WTC11 (cell line): ENCODE results near the gene SLC22A31. TPM values are rescaled to one million over a fixed set of nuclear protein-coding genes. Genes with fewer than 3 reads are reported as not detected.

ENCODE experiments used
- ATAC-seq: fragments of 200-7000 bp; cut with Tn5 transposase; 2 replicates; pipeline ENCODE4 v1.10.0; 2021; ENCODE audit warnings: mild to moderate bottlenecking, moderate library complexity
- CTCF ChIA-PET: fragments of 300-600 bp; sonication (Branson Sonifier 250); formaldehyde crosslinking; loops from one replicate; lab custom pipeline; 2021; ENCODE audit warnings: antibody characterized with exemption; lab: Charles Lee
- POLR2A ChIA-PET: fragments of 350-600 bp; sonication (Branson Sonifier 250); formaldehyde crosslinking; loops from one replicate; lab custom pipeline; 2021; ENCODE audit warnings: antibody characterized with exemption; lab: Charles Lee
- DNase-seq: peaks from one replicate; pipeline ENCODE4 v3.0.0; 2021; ENCODE audit warnings: low spot score
- H3K27ac Mint-ChIP-seq: 2 replicates; pipeline ENCODE4 v1.8.0; 2021; ENCODE audit warnings: mixed read lengths
- H3K27me3 Mint-ChIP-seq: 2 replicates; pipeline ENCODE4 v1.8.0; 2021; ENCODE audit warnings: low read depth, mild to moderate bottlenecking, moderate library complexity, mixed read lengths
- H3K36me3 Mint-ChIP-seq: 2 replicates; pipeline ENCODE4 v1.8.0; 2021; ENCODE audit warnings: mixed read lengths
- H3K4me1 Mint-ChIP-seq: 2 replicates; pipeline ENCODE4 v1.8.0; 2022; ENCODE audit warnings: mixed read lengths
- H3K4me3 Mint-ChIP-seq: 2 replicates; pipeline ENCODE4 v1.8.0; 2021; ENCODE audit warnings: mild to moderate bottlenecking, moderate library complexity, mixed read lengths
- H3K9me3 Mint-ChIP-seq: 2 replicates; pipeline ENCODE4 v1.8.0; 2021; ENCODE audit warnings: mixed read lengths
- CBFB ChIP-seq: sonication (generic); formaldehyde crosslinking; IDR thresholded peaks from 2 replicates; pipeline ENCODE4 v1.8.1; 2022; ENCODE audit warnings: mild to moderate bottlenecking, low read depth, missing genetic modification reagents
- CREM ChIP-seq: sonication (generic); formaldehyde crosslinking; IDR thresholded peaks from 2 replicates; pipeline ENCODE4 v1.8.1; 2022; ENCODE audit warnings: mild to moderate bottlenecking, missing genetic modification reagents, moderate library complexity
- HMGA2 ChIP-seq: fragments of 250-450 bp; sonication (Bioruptor Pico); IDR thresholded peaks from 2 replicates; pipeline ENCODE4 v1.4.0; 2021; ENCODE audit warnings: mild to moderate bottlenecking, moderate library complexity
- JAZF1 ChIP-seq: fragments of 250-450 bp; sonication (Bioruptor Pico); IDR thresholded peaks from 2 replicates; pipeline ENCODE4 v1.9.0; 2021; ENCODE audit warnings: moderate library complexity, mild to moderate bottlenecking, inconsistent platforms
- JUN ChIP-seq: sonication (generic); formaldehyde crosslinking; IDR thresholded peaks from 2 replicates; pipeline ENCODE4 v1.8.0; 2023; ENCODE audit warnings: mild to moderate bottlenecking, missing genetic modification reagents
- RORB ChIP-seq: fragments of 250-450 bp; sonication (Bioruptor Pico); IDR thresholded peaks from 2 replicates; pipeline ENCODE4 v1.9.0; 2021; ENCODE audit warnings: mild to moderate bottlenecking
- SP1 ChIP-seq: sonication (generic); formaldehyde crosslinking; conservative IDR thresholded peaks from 2 replicates; pipeline ENCODE4 v1.8.1; 2022; ENCODE audit warnings: missing genetic modification reagents
- TP53 ChIP-seq: sonication (generic); formaldehyde crosslinking; IDR thresholded peaks from 2 replicates; pipeline ENCODE4 v1.8.1; 2023; ENCODE audit warnings: mild to moderate bottlenecking, missing genetic modification reagents
- ZNF232 ChIP-seq: sonication (generic); formaldehyde crosslinking; IDR thresholded peaks from 2 replicates; pipeline ENCODE4 v1.8.0; 2022; ENCODE audit warnings: mild to moderate bottlenecking, missing genetic modification reagents
- ZNF396 ChIP-seq: fragments of 250-450 bp; sonication (Bioruptor Pico); IDR thresholded peaks from 2 replicates; pipeline ENCODE4 v1.8.0; 2021; ENCODE audit warnings: mild to moderate bottlenecking, moderate library complexity, borderline replicate concordance
- ZNF671 ChIP-seq: fragments of 250-450 bp; sonication (Bioruptor Pico); IDR thresholded peaks from 2 replicates; pipeline ENCODE4 v1.8.0; 2021; ENCODE audit warnings: mild to moderate bottlenecking
- total RNA-seq: library from RNA; stranded (reverse); gene quantifications from 3 replicates; pipeline ENCODE4 v1.2.3, GENCODE V29; 2021
- TF ChIP-seq, protein P1 (sequence below): sonication (generic); formaldehyde crosslinking; IDR thresholded peaks from 2 replicates; pipeline ENCODE4 v1.8.1; 2022; ENCODE audit warnings: low read depth, missing genetic modification reagents, borderline replicate concordance
- TF ChIP-seq, protein P2 (sequence below): fragments of 250-450 bp; sonication (Bioruptor Pico); IDR thresholded peaks from 2 replicates; pipeline ENCODE4 v2.1.2; 2022; ENCODE audit warnings: mild to moderate bottlenecking, moderate library complexity
- TF ChIP-seq, protein P3 (sequence below): fragments of 250-450 bp; sonication (Bioruptor Pico); IDR thresholded peaks from 2 replicates; pipeline ENCODE4 v1.8.0; 2021; ENCODE audit warnings: mild to moderate bottlenecking
- TF ChIP-seq, protein P4 (sequence below): sonication (generic); formaldehyde crosslinking; IDR thresholded peaks from 2 replicates; pipeline ENCODE4 v1.8.0; 2023; ENCODE audit warnings: mild to moderate bottlenecking, missing genetic modification reagents
- TF ChIP-seq, protein P5 (sequence below): sonication (generic); formaldehyde crosslinking; IDR thresholded peaks from 2 replicates; pipeline ENCODE4 v1.8.1; 2023; ENCODE audit warnings: mild to moderate bottlenecking, missing genetic modification reagents, moderate library complexity
- TF ChIP-seq, protein P6 (sequence below): fragments of 250-450 bp; sonication (Bioruptor Pico); IDR thresholded peaks from 2 replicates; pipeline ENCODE4 v1.9.0; 2021; ENCODE audit warnings: mild to moderate bottlenecking
- TF ChIP-seq, protein P7 (sequence below): fragments of 250-450 bp; sonication (Bioruptor Pico); IDR thresholded peaks from 2 replicates; pipeline ENCODE4 v1.9.0; 2021; ENCODE audit warnings: moderate library complexity, mild to moderate bottlenecking, inconsistent platforms, borderline replicate concordance

Gene SLC22A31
- total RNA-seq, 1 experiment from 2014 or later = 12.1 TPM

DNA sequence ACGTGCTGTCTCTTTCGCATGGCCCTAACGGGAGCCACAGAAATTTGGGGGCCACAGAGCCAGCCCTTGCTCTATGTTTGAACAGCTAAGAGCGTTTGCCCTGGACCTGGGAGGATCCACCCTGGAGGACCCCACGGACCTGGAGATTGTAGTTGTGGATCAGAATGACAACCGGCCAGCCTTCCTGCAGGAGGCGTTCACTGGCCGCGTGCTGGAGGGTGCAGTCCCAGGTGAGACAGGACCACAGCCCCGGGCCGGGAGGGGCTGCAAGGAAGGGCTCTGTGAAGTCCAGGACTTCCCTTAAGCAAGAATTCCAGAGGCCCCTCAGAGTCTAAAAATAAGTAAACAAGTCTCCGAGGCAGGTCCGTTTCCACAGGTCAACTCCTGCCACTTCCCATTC, 16.9 kb downstream of the SLC22A31 start (continued):
- TF ChIP-seq, protein P1, sequence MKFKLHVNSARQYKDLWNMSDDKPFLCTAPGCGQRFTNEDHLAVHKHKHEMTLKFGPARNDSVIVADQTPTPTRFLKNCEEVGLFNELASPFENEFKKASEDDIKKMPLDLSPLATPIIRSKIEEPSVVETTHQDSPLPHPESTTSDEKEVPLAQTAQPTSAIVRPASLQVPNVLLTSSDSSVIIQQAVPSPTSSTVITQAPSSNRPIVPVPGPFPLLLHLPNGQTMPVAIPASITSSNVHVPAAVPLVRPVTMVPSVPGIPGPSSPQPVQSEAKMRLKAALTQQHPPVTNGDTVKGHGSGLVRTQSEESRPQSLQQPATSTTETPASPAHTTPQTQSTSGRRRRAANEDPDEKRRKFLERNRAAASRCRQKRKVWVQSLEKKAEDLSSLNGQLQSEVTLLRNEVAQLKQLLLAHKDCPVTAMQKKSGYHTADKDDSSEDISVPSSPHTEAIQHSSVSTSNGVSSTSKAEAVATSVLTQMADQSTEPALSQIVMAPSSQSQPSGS = no peak
- TF ChIP-seq ZNF396 (CRISPR knock-in tag) = no peak
- TF ChIP-seq SP1 = no peak
- TF ChIP-seq JAZF1 (CRISPR knock-in tag) = no peak
- TF ChIP-seq, protein P2, sequence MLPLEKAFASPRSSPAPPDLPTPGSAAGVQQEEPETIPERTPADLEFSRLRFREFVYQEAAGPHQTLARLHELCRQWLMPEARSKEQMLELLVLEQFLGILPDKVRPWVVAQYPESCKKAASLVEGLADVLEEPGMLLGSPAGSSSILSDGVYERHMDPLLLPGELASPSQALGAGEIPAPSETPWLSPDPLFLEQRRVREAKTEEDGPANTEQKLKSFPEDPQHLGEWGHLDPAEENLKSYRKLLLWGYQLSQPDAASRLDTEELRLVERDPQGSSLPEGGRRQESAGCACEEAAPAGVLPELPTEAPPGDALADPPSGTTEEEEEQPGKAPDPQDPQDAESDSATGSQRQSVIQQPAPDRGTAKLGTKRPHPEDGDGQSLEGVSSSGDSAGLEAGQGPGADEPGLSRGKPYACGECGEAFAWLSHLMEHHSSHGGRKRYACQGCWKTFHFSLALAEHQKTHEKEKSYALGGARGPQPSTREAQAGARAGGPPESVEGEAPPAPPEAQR (CRISPR knock-in tag) = no peak
- TF ChIP-seq, protein P3, sequence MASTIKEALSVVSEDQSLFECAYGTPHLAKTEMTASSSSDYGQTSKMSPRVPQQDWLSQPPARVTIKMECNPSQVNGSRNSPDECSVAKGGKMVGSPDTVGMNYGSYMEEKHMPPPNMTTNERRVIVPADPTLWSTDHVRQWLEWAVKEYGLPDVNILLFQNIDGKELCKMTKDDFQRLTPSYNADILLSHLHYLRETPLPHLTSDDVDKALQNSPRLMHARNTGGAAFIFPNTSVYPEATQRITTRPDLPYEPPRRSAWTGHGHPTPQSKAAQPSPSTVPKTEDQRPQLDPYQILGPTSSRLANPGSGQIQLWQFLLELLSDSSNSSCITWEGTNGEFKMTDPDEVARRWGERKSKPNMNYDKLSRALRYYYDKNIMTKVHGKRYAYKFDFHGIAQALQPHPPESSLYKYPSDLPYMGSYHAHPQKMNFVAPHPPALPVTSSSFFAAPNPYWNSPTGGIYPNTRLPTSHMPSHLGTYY = no peak
- TF ChIP-seq CREM (CRISPR knock-in tag) = no peak
- TF ChIP-seq ZNF671 (CRISPR knock-in tag) = no peak
- TF ChIP-seq, protein P4, sequence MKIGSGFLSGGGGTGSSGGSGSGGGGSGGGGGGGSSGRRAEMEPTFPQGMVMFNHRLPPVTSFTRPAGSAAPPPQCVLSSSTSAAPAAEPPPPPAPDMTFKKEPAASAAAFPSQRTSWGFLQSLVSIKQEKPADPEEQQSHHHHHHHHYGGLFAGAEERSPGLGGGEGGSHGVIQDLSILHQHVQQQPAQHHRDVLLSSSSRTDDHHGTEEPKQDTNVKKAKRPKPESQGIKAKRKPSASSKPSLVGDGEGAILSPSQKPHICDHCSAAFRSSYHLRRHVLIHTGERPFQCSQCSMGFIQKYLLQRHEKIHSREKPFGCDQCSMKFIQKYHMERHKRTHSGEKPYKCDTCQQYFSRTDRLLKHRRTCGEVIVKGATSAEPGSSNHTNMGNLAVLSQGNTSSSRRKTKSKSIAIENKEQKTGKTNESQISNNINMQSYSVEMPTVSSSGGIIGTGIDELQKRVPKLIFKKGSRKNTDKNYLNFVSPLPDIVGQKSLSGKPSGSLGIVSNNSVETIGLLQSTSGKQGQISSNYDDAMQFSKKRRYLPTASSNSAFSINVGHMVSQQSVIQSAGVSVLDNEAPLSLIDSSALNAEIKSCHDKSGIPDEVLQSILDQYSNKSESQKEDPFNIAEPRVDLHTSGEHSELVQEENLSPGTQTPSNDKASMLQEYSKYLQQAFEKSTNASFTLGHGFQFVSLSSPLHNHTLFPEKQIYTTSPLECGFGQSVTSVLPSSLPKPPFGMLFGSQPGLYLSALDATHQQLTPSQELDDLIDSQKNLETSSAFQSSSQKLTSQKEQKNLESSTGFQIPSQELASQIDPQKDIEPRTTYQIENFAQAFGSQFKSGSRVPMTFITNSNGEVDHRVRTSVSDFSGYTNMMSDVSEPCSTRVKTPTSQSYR = no peak
- TF ChIP-seq TP53 (CRISPR knock-in tag) = no peak
- no peak for TF ChIP-seq ZNF232 (CRISPR knock-in tag)
- TF ChIP-seq, protein P5, sequence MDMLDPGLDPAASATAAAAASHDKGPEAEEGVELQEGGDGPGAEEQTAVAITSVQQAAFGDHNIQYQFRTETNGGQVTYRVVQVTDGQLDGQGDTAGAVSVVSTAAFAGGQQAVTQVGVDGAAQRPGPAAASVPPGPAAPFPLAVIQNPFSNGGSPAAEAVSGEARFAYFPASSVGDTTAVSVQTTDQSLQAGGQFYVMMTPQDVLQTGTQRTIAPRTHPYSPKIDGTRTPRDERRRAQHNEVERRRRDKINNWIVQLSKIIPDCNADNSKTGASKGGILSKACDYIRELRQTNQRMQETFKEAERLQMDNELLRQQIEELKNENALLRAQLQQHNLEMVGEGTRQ (CRISPR knock-in tag) = no peak
- TF ChIP-seq, protein P6, sequence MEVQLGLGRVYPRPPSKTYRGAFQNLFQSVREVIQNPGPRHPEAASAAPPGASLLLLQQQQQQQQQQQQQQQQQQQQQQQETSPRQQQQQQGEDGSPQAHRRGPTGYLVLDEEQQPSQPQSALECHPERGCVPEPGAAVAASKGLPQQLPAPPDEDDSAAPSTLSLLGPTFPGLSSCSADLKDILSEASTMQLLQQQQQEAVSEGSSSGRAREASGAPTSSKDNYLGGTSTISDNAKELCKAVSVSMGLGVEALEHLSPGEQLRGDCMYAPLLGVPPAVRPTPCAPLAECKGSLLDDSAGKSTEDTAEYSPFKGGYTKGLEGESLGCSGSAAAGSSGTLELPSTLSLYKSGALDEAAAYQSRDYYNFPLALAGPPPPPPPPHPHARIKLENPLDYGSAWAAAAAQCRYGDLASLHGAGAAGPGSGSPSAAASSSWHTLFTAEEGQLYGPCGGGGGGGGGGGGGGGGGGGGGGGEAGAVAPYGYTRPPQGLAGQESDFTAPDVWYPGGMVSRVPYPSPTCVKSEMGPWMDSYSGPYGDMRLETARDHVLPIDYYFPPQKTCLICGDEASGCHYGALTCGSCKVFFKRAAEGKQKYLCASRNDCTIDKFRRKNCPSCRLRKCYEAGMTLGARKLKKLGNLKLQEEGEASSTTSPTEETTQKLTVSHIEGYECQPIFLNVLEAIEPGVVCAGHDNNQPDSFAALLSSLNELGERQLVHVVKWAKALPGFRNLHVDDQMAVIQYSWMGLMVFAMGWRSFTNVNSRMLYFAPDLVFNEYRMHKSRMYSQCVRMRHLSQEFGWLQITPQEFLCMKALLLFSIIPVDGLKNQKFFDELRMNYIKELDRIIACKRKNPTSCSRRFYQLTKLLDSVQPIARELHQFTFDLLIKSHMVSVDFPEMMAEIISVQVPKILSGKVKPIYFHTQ = no peak

DNA sequence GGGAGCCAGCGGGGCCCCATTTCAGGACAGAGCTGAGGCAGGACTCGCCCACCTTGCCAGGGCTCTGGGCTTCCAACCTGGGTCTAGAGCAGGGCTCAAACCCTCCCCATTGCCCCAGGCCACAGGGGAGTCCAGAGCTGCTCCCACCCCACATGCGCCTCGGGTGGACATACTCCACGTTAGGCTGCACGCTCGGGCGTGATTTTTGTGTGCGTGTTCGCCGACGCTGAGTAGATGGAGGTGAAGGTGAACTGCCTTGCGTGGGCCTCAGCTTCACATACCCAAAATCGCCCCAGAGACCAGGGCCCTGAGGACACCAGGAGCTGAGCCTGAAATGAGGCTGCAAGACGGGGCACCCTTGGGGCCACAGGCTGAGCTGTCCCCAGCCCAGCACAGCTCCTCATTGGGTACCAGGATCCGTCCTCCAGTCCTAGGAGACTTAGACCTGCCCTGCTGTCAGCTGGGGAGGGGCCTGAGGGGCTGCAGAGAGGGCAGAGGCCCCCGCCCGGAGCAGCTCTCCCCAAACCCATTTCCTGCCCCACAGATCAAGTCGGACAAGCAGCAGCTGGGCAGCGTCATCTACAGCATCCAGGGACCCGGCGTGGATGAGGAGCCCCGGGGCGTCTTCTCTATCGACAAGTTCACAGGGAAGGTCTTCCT, 20.6 kb downstream of the SLC22A31 start:
- ChIA-PET CTCF (interaction anchor here (1.6 kb wide), 1 partner anchor 8 kb away, joined by 3 read pairs; the partner anchor contains the start of gene CDH15), POLR2A (interaction anchor here (0.7 kb wide), 1 partner anchor 120 kb away, joined by 3 read pairs; no protein-coding TSS in a partner anchor)
- no peak overlapping the region for H3K27ac Mint-ChIP-seq
- TF ChIP-seq JUN (no peak), CBFB (no peak), HMGA2 (CRISPR knock-in tag) (no peak), RORB (CRISPR knock-in tag) (no peak)
- TF ChIP-seq, protein P7, sequence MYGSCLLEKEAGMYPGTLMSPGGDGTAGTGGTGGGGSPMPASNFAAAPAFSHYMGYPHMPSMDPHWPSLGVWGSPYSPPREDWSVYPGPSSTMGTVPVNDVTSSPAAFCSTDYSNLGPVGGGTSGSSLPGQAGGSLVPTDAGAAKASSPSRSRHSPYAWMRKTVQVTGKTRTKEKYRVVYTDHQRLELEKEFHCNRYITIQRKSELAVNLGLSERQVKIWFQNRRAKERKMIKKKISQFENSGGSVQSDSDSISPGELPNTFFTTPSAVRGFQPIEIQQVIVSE = no peak
- peaks cover 2% of the 10 kb centered on the region; the same call in 1 of the 2 replicates for H3K27me3 Mint-ChIP-seq
- H3K36me3 Mint-ChIP-seq = no peaks in the 10 kb centered on the region
- no peak overlapping the region for H3K4me3 Mint-ChIP-seq
- DNase-seq = no peak
- no peak for ATAC-seq
- H3K9me3 Mint-ChIP-seq = no peaks in the 10 kb centered on the region
- H3K4me1 Mint-ChIP-seq = no peaks in the 10 kb centered on the region
